HG02943 (cell line): Measurements from ENCODE around the gene RBMS3.
"Not testable (repeated sequence)": the region's sequence is repeated elsewhere in the genome, so short reads cannot be mapped to it uniquely, and the experiment has no call there.

ENCODE experiments used
- ATAC-seq: cut with Tn5 transposase; IDR thresholded peaks from one replicate; pipeline ENCODE4 v1.9.1; 2021; ENCODE audit warnings: mild to moderate bottlenecking, low read depth, moderate library complexity; ENCODE audit not compliant: unreplicated experiment

RBMS3 gene

GRCh38 chr3:29307295-29307694, 26.4 kb downstream of the RBMS3 start:
- no peak for ATAC-seq

GRCh38 chr3:29310865-29311264, 30.0 kb downstream of the RBMS3 start:
- ATAC-seq = no peak

DNA sequence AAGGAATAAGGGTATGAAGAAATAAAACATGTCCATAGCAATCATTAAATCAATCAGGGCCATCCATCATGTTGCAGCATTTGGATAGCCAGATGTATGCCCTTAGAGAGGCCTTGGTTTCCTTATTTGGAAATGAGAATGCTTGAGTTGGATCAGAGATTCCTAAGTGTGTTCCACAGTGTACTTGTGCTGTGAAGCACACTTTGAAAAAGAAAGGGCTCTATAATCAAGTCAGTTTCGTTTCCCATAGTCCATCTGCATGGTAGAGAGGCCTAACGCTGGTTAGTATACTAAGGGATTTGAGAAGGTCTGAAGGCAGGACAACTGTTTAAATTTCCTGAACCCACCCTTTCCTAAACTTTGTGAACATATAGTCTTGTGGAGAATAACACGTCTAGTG, 30.9 kb downstream of the RBMS3 start:
- no peak for ATAC-seq

- no peak for ATAC-seq
Observed at GRCh38 chr3:29312395-29312794, 31.5 kb downstream of the RBMS3 start.

DNA sequence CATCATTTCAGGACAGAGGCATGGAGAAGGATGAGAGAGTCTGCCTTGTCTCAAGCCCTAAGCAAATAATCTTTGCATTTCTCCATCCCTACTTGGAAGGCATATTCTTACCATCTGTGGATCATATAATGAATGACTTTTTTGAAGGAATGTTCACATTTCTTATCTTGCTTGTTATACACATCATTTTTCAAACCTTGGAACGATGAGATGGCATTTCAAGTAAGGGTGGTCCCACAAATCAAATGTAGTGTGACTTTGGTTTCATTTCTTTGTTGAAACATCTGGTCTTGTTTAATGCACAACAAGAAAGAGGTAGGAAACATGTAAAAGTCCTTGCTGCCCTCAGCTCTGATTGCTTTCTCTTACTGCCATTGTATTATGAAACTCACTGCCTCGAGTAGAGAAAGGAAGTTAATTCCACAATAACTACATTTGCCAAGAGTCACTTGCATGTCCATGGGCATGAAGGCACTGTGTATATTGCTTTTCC, 32.1 kb downstream of the RBMS3 start:
- ATAC-seq = no peak

DNA sequence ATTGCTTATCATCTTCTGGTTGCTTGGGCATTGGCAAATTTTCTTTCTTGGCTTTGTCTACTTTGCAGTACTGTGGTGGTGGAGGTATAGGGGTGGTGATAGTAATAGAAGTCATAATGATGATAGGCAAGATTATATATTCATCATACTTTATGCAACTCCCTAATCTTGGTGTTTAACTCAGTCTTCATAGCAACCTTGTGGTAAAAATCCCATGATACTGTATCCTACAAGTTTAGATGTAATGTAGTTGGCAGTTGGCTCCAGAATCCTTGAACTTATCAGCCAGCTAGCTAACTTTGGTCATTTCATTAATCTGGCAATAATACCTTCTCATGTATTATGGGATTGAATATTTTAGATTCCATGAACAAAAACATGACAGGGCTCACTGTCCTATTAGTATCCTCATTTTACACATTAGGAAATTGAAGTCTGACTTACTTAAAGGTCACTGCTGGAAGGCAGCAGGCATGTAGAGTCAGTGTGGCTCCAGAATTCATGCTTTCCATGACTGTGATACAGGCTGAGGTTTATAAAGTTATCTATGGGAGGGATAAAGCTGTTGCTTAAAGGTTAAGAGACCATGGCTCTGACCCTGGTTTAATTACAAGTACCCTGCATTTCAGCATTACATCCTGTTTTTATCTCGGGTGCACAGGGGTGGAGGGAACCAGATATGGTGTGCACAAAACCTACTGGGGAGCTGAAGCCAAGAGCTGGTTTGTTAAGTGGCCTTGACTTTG, 33.3 kb downstream of the RBMS3 start:
- ATAC-seq = no peak

DNA sequence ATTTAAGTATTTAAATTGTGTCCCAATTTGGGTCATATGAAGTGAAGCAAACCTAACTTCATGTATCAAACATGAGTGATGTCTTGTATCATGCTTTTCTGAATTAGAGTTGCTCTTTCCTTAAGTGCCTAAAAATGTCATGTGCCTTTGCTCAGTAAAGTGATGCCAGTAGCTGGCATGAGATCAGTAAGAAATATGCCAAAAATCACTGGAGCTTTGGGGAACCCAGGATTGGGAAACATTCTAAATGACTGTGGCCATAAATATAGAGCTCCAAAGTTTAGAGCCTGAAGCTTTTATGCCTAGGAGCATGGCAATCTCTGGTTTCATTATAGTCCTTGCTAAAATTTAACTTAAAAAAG, 33.8 kb downstream of the RBMS3 start:
- no peak for ATAC-seq

DNA sequence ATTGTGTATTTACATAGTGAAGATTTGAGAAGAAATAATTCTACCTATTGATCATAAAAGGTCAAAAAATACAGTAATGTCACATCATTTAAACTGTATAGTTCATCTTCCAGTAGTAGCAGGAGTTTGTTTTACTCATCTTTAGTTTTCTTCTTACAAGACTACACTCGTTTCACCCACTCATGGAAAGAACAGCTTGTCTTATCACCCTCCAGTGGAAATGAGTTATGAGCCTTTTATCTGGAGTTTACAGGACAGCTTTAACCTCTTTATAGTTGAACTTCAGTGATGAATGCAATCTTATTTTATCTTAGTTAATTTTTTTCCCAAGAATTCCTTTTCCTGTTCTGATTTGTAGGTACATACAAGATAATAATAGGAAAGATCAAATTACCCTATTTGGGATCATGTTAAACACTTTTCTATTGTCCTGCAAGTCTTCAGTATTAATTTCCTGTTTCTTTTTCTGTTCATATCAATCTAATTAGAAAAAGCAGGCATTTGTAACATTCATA, 36.8 kb downstream of the RBMS3 start:
- no peak for ATAC-seq

- ATAC-seq = no peak
Observed at GRCh38 chr3:29318251-29318650, 37.4 kb downstream of the RBMS3 start.

GRCh38 chr3:29319262-29319661, 38.4 kb downstream of the RBMS3 start:
- peak; percentile 69 for ATAC-seq

- no peak for ATAC-seq
Observed at GRCh38 chr3:29319798-29320197, 38.9 kb downstream of the RBMS3 start.

GRCh38 chr3:29322586-29322985, 41.7 kb downstream of the RBMS3 start:
- no peak for ATAC-seq

DNA sequence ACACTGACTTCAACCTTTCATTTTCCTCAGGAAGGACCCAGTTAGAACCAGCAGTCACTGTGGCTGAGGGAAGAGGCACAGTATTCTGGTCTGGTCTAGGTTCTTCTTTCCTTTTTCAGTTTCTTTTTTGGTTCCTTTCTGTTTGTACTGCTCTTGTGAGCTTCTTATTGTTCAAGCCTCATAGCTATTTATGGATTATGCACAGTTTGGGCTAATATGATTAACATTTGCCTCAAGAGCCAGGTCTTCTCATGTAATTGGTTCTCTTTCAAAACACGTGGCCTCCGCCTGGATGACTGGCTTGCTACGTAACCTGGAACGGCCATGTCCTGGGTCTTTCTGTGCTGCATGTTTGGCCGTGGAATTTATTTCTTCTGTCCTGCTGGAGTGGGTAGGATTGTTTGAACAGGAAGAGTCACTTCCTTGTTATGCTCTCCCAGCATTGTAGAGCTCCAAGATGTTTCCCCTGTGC, 43.3 kb downstream of the RBMS3 start:
- peak; percentile 98 for ATAC-seq

DNA sequence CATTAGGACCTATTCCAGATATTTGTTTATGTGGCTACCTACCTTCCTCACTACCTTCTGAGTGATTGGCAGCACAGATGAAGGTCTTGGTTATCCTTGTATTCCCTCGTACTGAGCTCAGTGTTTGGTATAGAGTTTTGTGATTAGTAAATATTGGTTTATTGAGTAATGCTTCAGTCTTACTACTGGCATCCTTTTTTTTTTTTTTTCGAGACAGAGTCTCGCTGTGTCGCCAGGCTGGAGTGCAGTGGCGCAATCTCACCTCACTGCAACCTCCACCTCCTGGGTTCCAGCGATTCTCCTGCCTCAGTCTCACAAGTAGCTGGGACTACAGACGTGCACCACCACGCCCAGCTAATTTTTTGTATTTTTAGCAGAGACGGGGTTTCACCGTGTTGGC, 45.7 kb downstream of the RBMS3 start:
- ATAC-seq = not testable (repeated sequence)

DNA sequence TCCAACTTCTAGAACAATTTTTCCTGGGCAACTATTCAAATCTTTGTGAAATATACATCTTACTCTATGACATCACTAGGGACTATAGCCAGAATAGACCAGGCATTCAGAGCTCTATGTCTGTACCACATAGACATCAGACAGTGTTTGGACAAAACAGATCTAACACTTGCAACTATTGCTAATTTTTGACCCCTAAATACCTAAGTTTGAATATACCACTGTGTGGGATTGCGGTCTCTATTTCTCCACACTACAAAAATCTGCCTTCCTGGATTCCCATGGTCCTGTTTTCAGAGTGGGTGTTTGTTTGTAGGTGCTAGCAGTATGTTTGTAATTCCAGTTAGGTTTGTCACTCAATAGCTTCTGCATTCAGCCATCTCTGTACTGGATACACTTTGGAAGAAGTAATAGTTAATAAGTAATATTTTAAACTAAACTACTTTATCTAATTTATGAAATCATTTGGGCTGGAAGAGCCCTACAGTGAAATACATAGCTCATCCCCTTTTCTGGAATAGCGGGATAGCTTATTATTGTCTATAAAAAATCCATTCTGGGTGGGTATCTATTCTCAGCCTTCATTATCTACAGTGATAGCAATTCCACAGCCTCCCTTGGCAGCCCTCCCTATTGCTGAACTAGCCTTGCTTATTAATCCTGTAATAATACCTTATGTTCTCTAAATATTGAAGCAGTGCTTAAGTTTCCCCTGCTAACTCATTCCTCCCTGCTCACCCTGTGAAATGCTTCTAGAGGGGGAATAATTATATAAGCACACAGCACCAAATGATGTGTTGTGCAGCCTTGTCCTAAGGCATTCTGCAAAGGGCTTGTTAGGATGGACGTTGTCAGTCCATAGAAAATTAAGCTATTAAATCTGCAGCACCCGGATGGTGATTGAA, 49.4 kb downstream of the RBMS3 start:
- ATAC-seq = no peak

- ATAC-seq = no peak
Observed at GRCh38 chr3:29331035-29331434, 50.2 kb downstream of the RBMS3 start.

- ATAC-seq = no peak
Observed at GRCh38 chr3:29331456-29332194, 50.8 kb downstream of the RBMS3 start.

DNA sequence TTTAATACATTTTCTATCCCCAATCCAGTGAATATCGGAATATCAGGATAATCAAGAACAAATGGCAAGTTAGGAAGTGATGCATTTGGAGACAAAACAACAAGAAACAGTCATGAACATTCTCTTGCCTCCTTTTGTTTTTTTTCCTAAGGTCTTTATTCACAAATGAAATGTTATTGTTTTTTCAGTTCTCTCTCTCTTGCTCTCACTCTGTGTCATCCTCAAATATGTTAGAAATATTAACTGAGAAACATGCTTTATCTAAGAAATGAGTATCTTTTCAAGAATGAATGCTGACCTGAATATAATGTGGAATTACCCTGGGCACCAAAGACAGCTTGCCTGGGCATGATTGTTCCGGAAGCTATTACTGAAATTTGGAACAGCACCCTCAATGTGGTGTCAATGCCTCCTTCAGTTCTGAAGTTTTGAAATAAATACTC, 51.3 kb downstream of the RBMS3 start:
- ATAC-seq = no peak

DNA sequence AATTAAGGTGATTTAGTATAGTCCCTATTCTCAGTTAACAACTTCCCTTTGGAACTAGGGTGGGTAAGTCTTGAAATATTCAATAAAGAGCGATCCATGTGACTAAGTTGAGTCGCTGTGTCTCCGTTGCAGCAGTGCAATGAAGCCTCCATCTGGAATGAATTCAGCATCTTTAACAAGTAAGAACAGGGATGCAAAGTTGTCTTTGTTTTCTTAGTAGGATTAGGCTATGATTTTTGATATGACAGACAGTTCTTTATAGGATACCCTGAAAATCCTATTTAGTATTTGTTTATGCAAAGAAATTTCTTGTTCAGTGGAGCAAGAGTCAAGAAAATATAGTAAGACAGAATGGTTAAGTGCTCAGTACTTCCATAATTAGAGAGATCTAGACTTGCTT, 52.7 kb downstream of the RBMS3 start:
- ATAC-seq = no peak

- ATAC-seq = no peak
Observed at GRCh38 chr3:29334706-29335105, 53.8 kb downstream of the RBMS3 start.

DNA sequence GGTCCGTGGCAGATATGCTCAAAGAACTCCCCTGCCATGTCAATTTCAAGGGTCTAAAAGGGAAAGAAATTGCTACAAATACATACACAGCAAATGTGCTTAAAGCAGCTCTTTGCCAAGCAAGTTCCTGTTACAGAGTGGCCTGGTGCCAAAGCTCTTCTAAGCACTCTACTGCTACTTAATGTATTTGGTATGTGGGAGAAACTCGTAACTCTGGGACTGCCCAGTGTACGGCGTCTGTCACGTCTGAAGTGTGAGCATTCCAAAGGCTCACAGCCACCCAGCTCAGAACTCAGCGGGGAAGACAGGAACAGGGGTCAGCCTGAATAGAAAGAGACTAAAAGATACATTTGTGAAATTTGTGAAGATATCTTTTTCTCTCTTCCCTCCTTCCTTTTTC, 54.6 kb downstream of the RBMS3 start:
- no peak for ATAC-seq
